CD4-positive, alpha-beta T cell (primary cell): ENCODE measurements around the gene SRBD1. TPM values are rescaled to one million over a fixed set of nuclear protein-coding genes. Genes with fewer than 3 reads are reported as not detected.

Experiments
- ATAC-seq: fragments of 200-7000 bp; cut with Tn5 transposase; one replicate; pipeline ENCODE4 v1.10.0; 2022; ENCODE audit warnings: mild to moderate bottlenecking; ENCODE audit not compliant: poor library complexity
- CTCF ChIA-PET: fragments of 350-600 bp; sonication (Branson Sonifier 250); formaldehyde crosslinking; loops from one replicate; lab custom pipeline; 2021; ENCODE audit warnings: antibody characterized with exemption, inconsistent platforms; lab: Charles Lee
- POLR2A ChIA-PET: fragments of 350-600 bp; sonication (Branson Sonifier 250); formaldehyde crosslinking; loops from one replicate; lab custom pipeline; 2021; ENCODE audit warnings: antibody characterized with exemption, inconsistent platforms; lab: Charles Lee
- DNase-seq, 14 experiments: peaks; one replicate each; pipeline ENCODE4 v3.0.0-alpha.2; 2013 to 2020; ENCODE audit warnings: mixed read lengths in 2 of 14
- H3K27ac ChIP-seq, 2 donors: one replicate each; pipeline versions ENCODE4 v1.5.1 to v1.7.0; 2013; ENCODE audit warnings: low read length in 2 of 2, low read depth in 1 of 2, mild to moderate bottlenecking in 1 of 2
- H3K27me3 ChIP-seq, 2 experiments: 1 replicate in 1 of 2; 2 replicates in 1 of 2; pipeline versions ENCODE4 v1.6.1 to v1.7.0; 2013; ENCODE audit warnings: low read length in 2 of 2, control low read depth in 1 of 2, mild to moderate bottlenecking in 1 of 2, moderate library complexity in 1 of 2; ENCODE audit not compliant: insufficient read depth in 2 of 2, control insufficient read depth in 1 of 2
- H3K36me3 ChIP-seq: one replicate; pipeline ENCODE4 v1.6.1; 2013; ENCODE audit warnings: low read length, control low read depth; ENCODE audit not compliant: insufficient read depth
- H3K4me1 ChIP-seq: one replicate; pipeline ENCODE4 v1.6.1; 2013; ENCODE audit warnings: low read length, control low read depth; ENCODE audit not compliant: insufficient read depth
- H3K4me3 ChIP-seq: one replicate; pipeline ENCODE4 v1.5.1; 2013; ENCODE audit warnings: mild to moderate bottlenecking, low read length, moderate library complexity
- H3K9me3 ChIP-seq, 2 experiments: 1 replicate in 1 of 2; 2 replicates in 1 of 2; pipeline versions ENCODE4 v1.6.1 to v1.7.0; 2013; ENCODE audit warnings: low read length in 2 of 2, mild to moderate bottlenecking in 2 of 2, control low read depth in 1 of 2, moderate library complexity in 1 of 2; ENCODE audit not compliant: control insufficient read depth in 1 of 2, insufficient read depth in 1 of 2
- H3K27ac Mint-ChIP-seq: one replicate; pipeline ENCODE4 v1.8.0; 2020; ENCODE audit warnings: mixed read lengths
- H3K27me3 Mint-ChIP-seq: one replicate; pipeline ENCODE4 v1.8.0; 2021; ENCODE audit warnings: mixed read lengths
- H3K36me3 Mint-ChIP-seq: one replicate; pipeline ENCODE4 v1.8.0; 2021; ENCODE audit warnings: low read depth, mixed read lengths
- H3K4me1 Mint-ChIP-seq: one replicate; pipeline ENCODE4 v1.8.0; 2021; ENCODE audit warnings: low read depth, mixed read lengths
- H3K4me3 Mint-ChIP-seq: one replicate; pipeline ENCODE4 v1.8.0; 2020; ENCODE audit warnings: mild to moderate bottlenecking, mixed read lengths
- H3K9me3 Mint-ChIP-seq: one replicate; pipeline ENCODE4 v1.8.0; 2020; ENCODE audit warnings: mixed read lengths
- CTCF ChIP-seq: fragments of 200-600 bp; IDR thresholded peaks from one replicate; pipeline ENCODE4 v1.8.0; 2022; ENCODE audit warnings: antibody characterized with exemption, mild to moderate bottlenecking
- intact Hi-C, 2 experiments: fragments of 100-400 bp; cut with DNase I in 1 of 2; cut with micrococcal nuclease in 1 of 2; formaldehyde crosslinking; loops; one replicate each; pipeline versions ENCODE4 v1.15.1 to v1.9.0; 2023 to 2025; cut with DNase I, micrococcal nuclease
- total RNA-seq, 174 experiments: library from RNA in 2 of 174; stranded (reverse) in 2 of 174; gene quantifications; one replicate each; pipeline ENCODE4 v1.2.3 and lab custom pipeline; 2021 to 2026

The SRBD1 gene
- total RNA-seq, 2 experiments from 2014 or later: 14.2 to 16.0 TPM

GRCh38 chr2:45510701-45511420 is 100.2 kb downstream of the SRBD1 start:
- Histone ChIP-seq H3K27me3 (no peaks in the 10 kb centered on the region), H3K36me3 (no peaks in the 10 kb centered on the region), H3K4me3 (no peak overlapping the region), H3K4me1 (no peaks in the 10 kb centered on the region), H3K27ac (no peak overlapping the region), H3K9me3 (no peaks in the 10 kb centered on the region)
- TF ChIP-seq CTCF: no peak
- ChIA-PET CTCF (no interaction called here), POLR2A (interaction anchor here (0.7 kb wide), 1 partner anchor 302 kb away, joined by 3 read pairs; no protein-coding TSS in a partner anchor)
- DNase-seq (no peak), ATAC-seq (no peak)
- Mint-ChIP-seq H3K4me3 (no peak overlapping the region), H3K27ac (no peak overlapping the region), H3K4me1 (no peaks in the 10 kb centered on the region), H3K27me3 (no peaks in the 10 kb centered on the region), H3K9me3 (no peaks in the 10 kb centered on the region), H3K36me3 (peaks cover 39% of the 10 kb centered on the region)
- intact Hi-C loops: no loop called here

DNA sequence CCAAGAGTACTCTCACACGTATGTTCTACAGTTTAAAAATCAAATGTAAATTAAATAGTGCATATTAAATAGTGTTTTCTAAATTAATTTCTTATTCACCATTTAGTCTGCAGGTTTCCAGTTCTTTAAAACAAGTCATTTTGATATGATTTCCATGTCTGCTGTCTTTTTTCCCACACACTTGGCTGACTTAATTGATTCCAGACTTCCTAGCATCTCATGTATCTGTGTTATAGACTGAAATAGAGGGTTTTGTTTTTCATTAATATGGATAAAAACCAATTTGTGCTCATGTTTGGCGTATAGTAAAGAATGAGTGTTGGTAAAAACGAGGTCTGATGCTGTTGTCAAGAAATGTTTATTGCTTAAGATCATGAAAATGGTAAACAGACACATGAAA is 104.3 kb downstream of the SRBD1 start:
- Mint-ChIP-seq H3K27me3 (no peaks in the 10 kb centered on the region), H3K9me3 (no peaks in the 10 kb centered on the region), H3K4me3 (no peak overlapping the region), H3K27ac (no peak overlapping the region), H3K36me3 (peaks cover 25% of the 10 kb centered on the region), H3K4me1 (no peaks in the 10 kb centered on the region)
- H3K9me3 ChIP-seq: peaks cover 0 to 2% of the 10 kb centered on the region in 2 experiments
- ChIA-PET POLR2A (no interaction called here), CTCF (no interaction called here)
- ATAC-seq (no peak), DNase-seq (no peak)
- TF ChIP-seq CTCF: no peak
- H3K27me3 ChIP-seq: no peaks in the 10 kb centered on the region
- intact Hi-C loops: no loop called here
- H3K4me1 ChIP-seq: no peaks in the 10 kb centered on the region
- H3K4me3 ChIP-seq: no peak overlapping the region
- H3K36me3 ChIP-seq: no peaks in the 10 kb centered on the region
- no peak overlapping the region for H3K27ac ChIP-seq

DNA sequence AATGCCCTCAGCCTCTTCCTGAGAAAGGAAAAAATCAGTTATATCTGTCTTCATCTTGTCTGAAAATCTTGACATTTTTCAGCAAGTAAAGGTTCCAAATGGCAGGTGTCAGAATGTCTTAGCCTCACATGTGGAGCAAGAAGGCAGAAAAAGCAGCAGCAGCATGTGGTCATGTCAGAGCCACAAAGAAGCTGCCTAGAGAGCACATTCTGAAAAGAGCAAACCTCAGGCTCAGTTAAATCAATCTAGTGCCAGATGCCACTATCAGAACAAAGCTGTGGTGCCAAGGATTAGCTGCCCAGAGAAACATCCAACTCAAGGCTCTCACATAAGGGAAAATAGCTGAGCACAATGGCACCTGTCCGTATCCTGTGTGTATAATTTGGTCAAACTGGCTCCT is 105.9 kb downstream of the SRBD1 start:
- Mint-ChIP-seq H3K4me3 (no peak overlapping the region), H3K27ac (no peak overlapping the region)

More for the DNA sequence above, 105.9 kb downstream of the SRBD1 start:
- POLR2A ChIA-PET: no interaction called here
- H3K4me1 Mint-ChIP-seq: no peaks in the 10 kb centered on the region
- H3K36me3 Mint-ChIP-seq: peaks cover 29% of the 10 kb centered on the region
- Histone ChIP-seq H3K36me3 (no peaks in the 10 kb centered on the region), H3K9me3 (peaks cover 0 to 8% of the 10 kb centered on the region in 2 experiments), H3K4me3 (no peak overlapping the region), H3K4me1 (no peaks in the 10 kb centered on the region), H3K27me3 (no peaks in the 10 kb centered on the region), H3K27ac (no peak overlapping the region)
- no peak for TF ChIP-seq CTCF
- ATAC-seq: no peak
- H3K9me3 Mint-ChIP-seq: no peaks in the 10 kb centered on the region
- DNase-seq: no peak
- CTCF ChIA-PET: no interaction called here
- intact Hi-C loops: no loop called here
- no peaks in the 10 kb centered on the region for H3K27me3 Mint-ChIP-seq
